ENCODE data around the gene KLRK1. TPM values are rescaled to one million over a fixed set of nuclear protein-coding genes. Genes with fewer than 3 reads are reported as not detected.
"Not testable (repeated sequence)": the region's sequence is repeated elsewhere in the genome, so short reads cannot be mapped to it uniquely, and the experiment has no call there.

Gene KLRK1
- total RNA-seq, 4 donors from 2014 or later: 0.76 to 2.9 (median 0.76) TPM; not detected in 1

GRCh38 chr12:10392394-10392930 lies 2.6 kb upstream of the KLRK1 start:
- intact Hi-C loops (cut with DNase I; ENCODE audit: low total_unique reads): no loop called here
- no peaks in the 10 kb centered on the region for H3K27me3 ChIP-seq
- no peak for TF ChIP-seq POLR2A (IDR thresholded peaks at IDR 0.05)
- no peak for TF ChIP-seq CTCF (IDR thresholded peaks at IDR 0.05)
- DNase-seq: no peak
- H3K9me3 ChIP-seq: no peaks in the 10 kb centered on the region
- H3K4me3 ChIP-seq: no peak overlapping the region
- no peak overlapping the region for H3K27ac ChIP-seq
- no peaks in the 10 kb centered on the region for H3K4me1 ChIP-seq
- no peaks in the 10 kb centered on the region for H3K36me3 ChIP-seq

- H3K27me3 ChIP-seq; H3K4me1 ChIP-seq; H3K4me3 ChIP-seq; intact Hi-C loops (cut with DNase I; ENCODE audit: low total_unique reads); DNase-seq; H3K36me3 ChIP-seq; H3K9me3 ChIP-seq; H3K27ac ChIP-seq: not testable (repeated sequence)
These were observed 1.1 kb upstream of the KLRK1 start for GRCh38 chr12:10390991-10391390.

GRCh38 chr12:10388624-10389413 lies 1.0 kb downstream of the KLRK1 start:
- Histone ChIP-seq H3K27me3 (no peaks in the 10 kb centered on the region), H3K36me3 (no peaks in the 10 kb centered on the region), H3K4me3 (no peak overlapping the region), H3K4me1 (no peaks in the 10 kb centered on the region), H3K9me3 (no peaks in the 10 kb centered on the region), H3K27ac (no peak overlapping the region)
- DNase-seq: no peak
- TF ChIP-seq POLR2A (IDR thresholded peaks at IDR 0.05): no peak
- TF ChIP-seq CTCF (IDR thresholded peaks at IDR 0.05): no peak
- intact Hi-C loops (cut with DNase I; ENCODE audit: low total_unique reads): no loop called here

- H3K27me3 ChIP-seq; DNase-seq; H3K36me3 ChIP-seq; H3K4me3 ChIP-seq; H3K27ac ChIP-seq; H3K4me1 ChIP-seq; intact Hi-C loops (cut with DNase I; ENCODE audit: low total_unique reads); H3K9me3 ChIP-seq: not testable (repeated sequence)
These were observed 2.3 kb downstream of the KLRK1 start for GRCh38 chr12:10387498-10387897.

GRCh38 chr12:10386857-10387256 lies 3.0 kb downstream of the KLRK1 start:
- TF ChIP-seq POLR2A (IDR thresholded peaks at IDR 0.05): no peak
- no peak for TF ChIP-seq CTCF (IDR thresholded peaks at IDR 0.05)
- H3K27me3 ChIP-seq: no peaks in the 10 kb centered on the region
- no peaks in the 10 kb centered on the region for H3K36me3 ChIP-seq
- no peak overlapping the region for H3K4me3 ChIP-seq
- H3K4me1 ChIP-seq: no peaks in the 10 kb centered on the region
- intact Hi-C loops (cut with DNase I; ENCODE audit: low total_unique reads): no loop called here
- DNase-seq: no peak
- H3K27ac ChIP-seq: no peak overlapping the region
- H3K9me3 ChIP-seq: no peaks in the 10 kb centered on the region

- intact Hi-C loops (cut with DNase I; ENCODE audit: low total_unique reads): no loop called here
- TF ChIP-seq CTCF (IDR thresholded peaks at IDR 0.05) (no peak), POLR2A (IDR thresholded peaks at IDR 0.05) (no peak)
- no peaks in the 10 kb centered on the region for H3K36me3 ChIP-seq
- no peaks in the 10 kb centered on the region for H3K9me3 ChIP-seq
- no peaks in the 10 kb centered on the region for H3K4me1 ChIP-seq
- DNase-seq: no peak
- no peaks in the 10 kb centered on the region for H3K27me3 ChIP-seq
- H3K27ac ChIP-seq: no peak overlapping the region
- H3K4me3 ChIP-seq: no peak overlapping the region
These were observed 4.7 kb downstream of the KLRK1 start for GRCh38 chr12:10385166-10385613.

Data from uterus (tissue), 4 donors.